HG03095 (cell line): ENCODE measurements around the gene RAB11FIP4.
"Not testable (repeated sequence)": the region's sequence is repeated elsewhere in the genome, so short reads cannot be mapped to it uniquely, and the experiment has no call there.

Experiments
- ATAC-seq: cut with Tn5 transposase; IDR thresholded peaks from one replicate; pipeline ENCODE4 v1.9.1; 2021; ENCODE audit warnings: moderate library complexity; ENCODE audit not compliant: unreplicated experiment

The RAB11FIP4 gene

GRCh38 chr17:31431852-31432658 is 40.6 kb downstream of the RAB11FIP4 start:
- no peak for ATAC-seq

GRCh38 chr17:31433091-31433790 is 41.8 kb downstream of the RAB11FIP4 start:
- no peak for ATAC-seq

GRCh38 chr17:31433811-31434726 is 42.6 kb downstream of the RAB11FIP4 start:
- no peak for ATAC-seq

DNA sequence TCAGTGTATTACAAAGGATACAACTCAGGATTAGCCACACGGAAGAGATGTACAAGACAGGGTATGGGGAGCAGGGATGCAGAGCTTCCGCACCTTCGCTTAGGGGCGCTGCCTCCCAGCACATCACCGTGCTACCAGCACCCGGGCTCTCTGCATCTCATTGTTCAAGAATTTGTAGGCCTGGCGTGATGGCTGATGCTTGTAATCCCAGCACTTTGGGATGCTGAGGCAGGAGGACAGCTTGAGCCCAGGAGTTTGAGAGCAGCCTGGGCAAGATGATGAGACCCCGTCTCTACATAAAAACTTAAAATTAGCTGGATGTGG is 43.2 kb downstream of the RAB11FIP4 start:
- ATAC-seq, result no peak

DNA sequence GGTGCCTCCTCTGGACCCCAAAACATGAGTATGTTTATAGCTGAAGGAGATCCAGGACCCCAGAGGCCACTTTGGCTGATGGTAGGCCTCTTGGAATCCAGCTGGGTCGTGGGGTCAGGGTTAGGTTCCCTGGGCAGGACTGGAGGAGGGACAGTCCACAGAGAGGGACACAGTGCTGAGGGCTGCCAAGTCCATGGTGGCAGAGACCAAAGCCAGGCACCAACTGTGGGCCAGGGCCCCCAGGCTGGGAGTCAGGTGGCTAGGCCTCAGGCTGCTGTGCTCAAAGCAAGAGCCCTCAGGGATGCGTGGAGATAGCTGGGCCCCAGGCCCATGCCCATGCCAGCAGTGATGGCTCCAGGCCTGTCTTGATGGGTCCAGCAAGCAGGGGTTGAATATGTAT is 44.1 kb downstream of the RAB11FIP4 start:
- ATAC-seq, result no peak

DNA sequence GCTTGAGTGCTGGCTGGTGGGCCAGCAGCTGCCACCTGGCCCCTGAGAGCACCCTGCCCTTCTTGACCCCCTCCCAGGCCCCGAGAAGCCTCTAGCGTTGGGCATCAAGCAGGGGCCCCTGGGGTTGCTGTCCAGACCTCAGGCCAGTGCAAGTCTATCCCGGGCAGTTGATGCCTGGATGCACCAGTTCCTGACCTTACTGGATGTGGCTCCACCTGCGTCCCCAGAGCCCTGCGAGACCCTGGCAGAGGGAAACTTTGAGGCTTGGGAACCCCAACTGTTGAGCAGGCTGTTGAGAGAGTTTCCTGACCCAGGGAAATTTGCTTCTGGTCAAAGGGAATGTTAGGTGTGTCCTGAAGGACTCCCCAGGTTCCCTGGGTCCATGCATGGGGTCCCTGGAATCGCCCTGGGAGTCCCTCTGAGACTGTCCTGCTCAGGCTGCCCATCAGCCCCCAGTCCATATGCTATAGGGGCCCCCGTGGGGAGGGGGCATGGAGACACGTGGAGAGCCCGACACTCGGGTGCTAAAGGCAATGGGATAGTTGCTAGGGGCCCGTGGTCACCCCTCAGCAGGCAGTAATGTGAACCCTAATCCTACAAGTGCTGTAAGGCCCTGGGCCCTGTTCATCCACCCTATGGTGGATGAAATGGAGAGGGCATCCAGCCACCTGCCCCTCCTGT is 46.4 kb downstream of the RAB11FIP4 start:
- ATAC-seq, result no peak

- no peak for ATAC-seq
Observed at GRCh38 chr17:31439716-31440115, 48.2 kb downstream of the RAB11FIP4 start.

DNA sequence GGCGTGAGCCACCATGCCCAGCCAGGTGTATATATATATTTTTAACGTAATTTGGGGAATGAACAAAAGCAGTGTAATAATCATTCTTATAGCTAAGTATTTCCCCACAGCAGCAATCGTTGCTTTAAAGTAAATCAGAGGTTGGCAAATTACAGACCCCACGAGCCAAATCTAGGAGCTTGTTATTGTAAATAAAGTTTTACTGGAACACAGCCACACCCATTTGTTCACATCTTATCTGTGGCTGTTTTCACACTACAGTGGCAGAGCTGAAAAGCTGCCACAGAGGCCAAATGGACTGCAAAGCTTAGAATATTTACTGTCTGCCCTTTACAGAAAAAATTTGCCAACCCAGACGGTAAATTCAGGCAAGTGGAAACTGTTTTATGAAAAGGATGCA is 50.8 kb downstream of the RAB11FIP4 start:
- ATAC-seq, result no peak

DNA sequence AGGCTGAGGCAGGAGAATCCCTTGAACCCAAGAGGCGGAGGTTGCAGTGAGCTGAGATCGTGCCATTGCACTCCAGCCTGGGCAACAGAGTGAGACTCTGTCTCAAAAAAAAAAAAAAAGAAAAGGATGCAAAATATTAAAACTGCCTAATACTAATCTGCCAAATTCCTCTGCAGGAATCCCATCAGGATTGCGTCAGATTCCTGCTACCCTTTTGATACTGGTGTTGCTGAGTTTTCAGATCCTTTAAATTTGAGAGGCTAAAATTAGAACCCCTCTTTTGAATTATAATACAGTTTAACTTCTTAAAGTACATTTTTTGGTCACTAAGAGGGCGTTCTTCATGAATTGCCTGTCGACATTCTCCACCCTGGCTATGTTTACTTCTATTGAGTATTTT is 51.4 kb downstream of the RAB11FIP4 start:
- ATAC-seq, result not testable (repeated sequence)

DNA sequence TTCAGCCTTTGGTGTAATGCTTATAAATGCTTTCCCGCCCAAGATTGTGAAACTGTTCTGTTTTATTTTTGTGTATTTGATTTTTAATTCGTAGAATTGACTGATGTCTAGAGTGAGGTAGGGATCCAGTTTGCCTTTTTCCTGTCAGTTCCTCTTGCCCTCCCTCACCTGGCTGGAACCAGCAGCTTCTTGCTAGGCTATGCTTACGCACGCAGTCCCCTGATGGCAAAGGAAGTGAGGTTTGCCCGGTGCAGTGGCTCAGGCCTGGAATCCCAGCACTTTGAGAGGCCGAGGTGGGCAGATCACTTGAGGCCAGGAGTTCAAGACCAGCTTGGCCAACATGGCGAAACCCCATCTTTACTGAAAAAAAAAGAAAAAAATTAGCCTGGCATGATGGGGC is 51.9 kb downstream of the RAB11FIP4 start:
- ATAC-seq, result no peak

- ATAC-seq, result no peak
Observed at GRCh38 chr17:31444026-31444425, 52.6 kb downstream of the RAB11FIP4 start.

- ATAC-seq, result no peak
Observed at GRCh38 chr17:31446195-31446967, 54.9 kb downstream of the RAB11FIP4 start.

DNA sequence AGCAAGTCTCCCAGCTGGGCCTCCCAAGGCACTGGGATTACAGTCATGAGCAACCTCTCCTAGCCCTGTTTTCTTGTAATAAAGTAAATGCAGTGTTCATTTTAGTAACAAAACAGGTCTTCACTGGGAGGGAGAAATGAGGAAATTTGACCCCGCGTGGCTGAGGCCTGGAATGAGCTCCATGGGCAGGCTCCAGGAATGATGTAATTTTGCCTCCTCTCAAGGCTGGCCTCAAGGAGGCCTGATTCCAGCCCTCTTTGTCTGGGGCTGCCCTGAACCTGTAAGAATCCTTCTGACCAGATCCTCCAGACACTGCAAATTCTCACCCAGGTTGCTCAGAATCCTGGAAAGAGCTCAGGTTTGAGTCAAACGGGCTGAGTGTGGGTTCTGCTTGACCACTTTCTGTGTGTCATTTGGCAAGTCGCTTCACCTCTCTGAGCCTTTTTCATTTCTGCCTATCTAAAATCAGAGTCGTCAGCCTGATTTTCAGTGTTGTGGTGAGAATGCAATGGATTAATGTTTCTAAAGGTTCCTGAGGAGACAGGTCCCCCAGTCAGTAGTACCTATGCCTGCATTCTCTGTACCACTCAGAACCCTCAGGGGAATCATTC is 57.1 kb downstream of the RAB11FIP4 start:
- no peak for ATAC-seq

- ATAC-seq, result no peak
Observed at GRCh38 chr17:31449111-31449510, 57.6 kb downstream of the RAB11FIP4 start.

GRCh38 chr17:31449746-31450145 is 58.3 kb downstream of the RAB11FIP4 start:
- ATAC-seq, result no peak

DNA sequence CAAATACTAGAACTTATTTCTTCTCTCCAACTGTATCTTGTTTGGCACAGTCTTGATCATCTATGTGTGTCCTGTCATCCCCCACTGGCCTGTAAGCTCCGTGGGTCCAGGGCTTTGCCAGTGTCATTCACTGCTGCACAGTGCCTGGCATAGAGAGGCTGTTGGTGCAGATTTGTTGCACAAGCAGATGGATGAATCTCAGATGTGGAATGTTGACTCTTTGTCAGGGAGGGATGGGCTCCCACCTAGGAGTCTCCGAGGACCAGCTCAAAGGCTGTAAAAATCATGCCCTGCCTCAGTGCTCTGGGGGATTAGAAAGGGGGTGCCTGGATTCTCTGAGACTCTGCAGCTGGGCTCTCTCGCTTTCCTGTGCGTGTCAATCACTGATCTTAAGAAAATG is 60.6 kb downstream of the RAB11FIP4 start:
- ATAC-seq, result no peak

GRCh38 chr17:31452561-31453110 is 61.2 kb downstream of the RAB11FIP4 start:
- no peak for ATAC-seq

- ATAC-seq, result no peak
Observed at GRCh38 chr17:31453896-31454295, 62.4 kb downstream of the RAB11FIP4 start.

DNA sequence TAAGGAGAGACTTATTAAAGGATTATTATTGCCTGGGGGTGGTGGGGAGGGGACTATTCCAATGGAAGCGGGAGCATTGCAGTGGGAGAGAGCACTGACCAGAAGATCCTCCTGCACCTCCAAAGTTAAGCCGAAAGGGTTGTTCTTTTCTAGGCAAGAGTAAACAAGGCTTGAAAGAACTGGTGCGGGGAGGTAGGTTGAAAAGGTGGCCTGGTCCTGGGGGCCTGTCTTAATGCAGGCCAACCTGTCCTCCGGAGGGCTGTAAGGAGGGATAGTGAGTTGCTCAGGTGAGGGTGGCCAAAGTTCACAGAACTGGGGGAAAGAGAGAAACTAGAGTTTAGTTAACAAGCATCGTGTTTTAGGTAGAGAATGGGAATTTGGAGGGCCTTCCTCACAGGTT is 65.3 kb downstream of the RAB11FIP4 start:
- ATAC-seq, result no peak
